ENCODE measurements around the gene TNPO2.
A peak's percentile ranks its signal among the peaks of the same experiment; 100 is the strongest.

Gene TNPO2

DNA sequence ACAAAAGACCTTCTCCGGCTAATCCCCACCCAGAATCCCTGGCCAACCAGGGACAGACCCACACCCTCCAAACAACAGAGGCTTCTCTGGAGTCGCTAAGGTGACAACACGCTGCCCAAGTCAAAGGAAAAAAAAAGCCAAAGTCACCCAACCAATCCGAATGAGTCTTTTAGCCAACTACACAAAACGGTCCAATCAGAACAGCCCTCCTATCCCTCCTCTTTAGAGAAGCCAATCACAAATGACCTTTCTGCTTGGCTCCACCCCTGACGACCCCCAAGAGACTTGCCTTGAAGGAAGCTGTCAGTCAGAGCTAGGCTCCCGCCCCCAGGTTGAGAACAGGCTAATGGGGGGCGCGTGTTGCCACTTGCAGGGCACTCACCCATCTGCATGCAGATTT, 20.7 kb downstream of the TNPO2 start:
- TF ChIP-seq, protein P1, sequence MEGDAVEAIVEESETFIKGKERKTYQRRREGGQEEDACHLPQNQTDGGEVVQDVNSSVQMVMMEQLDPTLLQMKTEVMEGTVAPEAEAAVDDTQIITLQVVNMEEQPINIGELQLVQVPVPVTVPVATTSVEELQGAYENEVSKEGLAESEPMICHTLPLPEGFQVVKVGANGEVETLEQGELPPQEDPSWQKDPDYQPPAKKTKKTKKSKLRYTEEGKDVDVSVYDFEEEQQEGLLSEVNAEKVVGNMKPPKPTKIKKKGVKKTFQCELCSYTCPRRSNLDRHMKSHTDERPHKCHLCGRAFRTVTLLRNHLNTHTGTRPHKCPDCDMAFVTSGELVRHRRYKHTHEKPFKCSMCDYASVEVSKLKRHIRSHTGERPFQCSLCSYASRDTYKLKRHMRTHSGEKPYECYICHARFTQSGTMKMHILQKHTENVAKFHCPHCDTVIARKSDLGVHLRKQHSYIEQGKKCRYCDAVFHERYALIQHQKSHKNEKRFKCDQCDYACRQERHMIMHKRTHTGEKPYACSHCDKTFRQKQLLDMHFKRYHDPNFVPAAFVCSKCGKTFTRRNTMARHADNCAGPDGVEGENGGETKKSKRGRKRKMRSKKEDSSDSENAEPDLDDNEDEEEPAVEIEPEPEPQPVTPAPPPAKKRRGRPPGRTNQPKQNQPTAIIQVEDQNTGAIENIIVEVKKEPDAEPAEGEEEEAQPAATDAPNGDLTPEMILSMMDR (IDR thresholded peaks at IDR 0.05), result no peak
- no peak for TF ChIP-seq ZFX (IDR thresholded peaks at IDR 0.05; ENCODE audit: borderline replicate concordance)
- no peak overlapping the region for H3K27ac ChIP-seq

DNA sequence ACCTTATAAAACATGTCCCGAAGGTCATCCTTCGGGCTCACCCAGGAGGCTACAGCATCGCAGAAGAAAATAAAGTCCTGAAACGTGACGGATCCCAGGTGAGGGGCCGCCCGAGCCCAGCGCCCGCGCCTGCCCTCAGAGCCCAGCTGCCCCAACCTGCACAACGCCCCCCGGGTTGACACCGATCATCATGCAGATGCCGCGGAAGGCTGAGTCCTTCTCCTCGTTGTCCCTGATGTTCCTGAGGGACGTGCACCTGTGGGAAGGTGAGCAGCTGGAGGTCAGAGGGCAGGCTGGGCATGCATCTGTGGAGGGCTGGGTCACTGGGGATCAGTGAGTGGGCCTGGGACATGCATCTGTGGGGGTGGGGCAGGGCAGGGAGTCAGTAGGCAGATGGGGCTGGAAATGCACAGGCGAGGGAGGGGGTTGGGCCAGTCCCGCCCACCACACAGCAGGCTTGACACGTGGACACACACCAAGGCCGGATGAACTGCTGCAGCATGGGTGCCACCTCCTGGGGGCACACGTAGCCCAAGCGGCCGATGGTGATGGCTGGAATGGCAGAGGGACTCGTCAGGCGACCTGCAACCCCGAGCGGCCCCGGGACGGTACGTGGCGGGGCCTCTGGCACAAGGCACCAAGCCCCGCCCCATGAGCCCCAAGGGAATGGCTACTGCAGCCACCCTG, 22.0 kb downstream of the TNPO2 start:
- no peak overlapping the region for H3K27ac ChIP-seq
- TF ChIP-seq ZFX (IDR thresholded peaks at IDR 0.05; ENCODE audit: borderline replicate concordance), result no peak
- TF ChIP-seq, protein P1 (IDR thresholded peaks at IDR 0.05), result no peak

DNA sequence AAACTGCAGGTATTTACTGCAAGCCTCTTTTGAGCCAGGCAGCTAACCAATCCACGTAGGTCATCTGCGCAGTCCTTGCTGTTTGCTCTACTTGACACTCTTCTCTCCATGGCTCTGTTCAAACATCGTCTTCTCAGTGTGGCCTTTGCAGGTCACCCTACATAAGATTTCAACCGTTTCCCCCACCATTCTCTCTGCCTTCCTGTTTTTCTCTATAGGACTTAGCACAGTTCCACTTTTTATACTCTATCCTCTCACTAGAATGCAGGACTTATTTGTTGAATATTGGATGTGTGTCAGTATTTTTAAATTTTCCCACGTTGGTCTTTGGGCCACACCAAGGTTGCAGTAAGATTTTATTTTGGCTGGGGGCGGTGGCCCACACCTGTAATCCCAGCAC, 25.6 kb downstream of the TNPO2 start:
- TF ChIP-seq ZFX (IDR thresholded peaks at IDR 0.05; ENCODE audit: borderline replicate concordance), result no peak
- TF ChIP-seq, protein P1 (IDR thresholded peaks at IDR 0.05), result no peak

DNA sequence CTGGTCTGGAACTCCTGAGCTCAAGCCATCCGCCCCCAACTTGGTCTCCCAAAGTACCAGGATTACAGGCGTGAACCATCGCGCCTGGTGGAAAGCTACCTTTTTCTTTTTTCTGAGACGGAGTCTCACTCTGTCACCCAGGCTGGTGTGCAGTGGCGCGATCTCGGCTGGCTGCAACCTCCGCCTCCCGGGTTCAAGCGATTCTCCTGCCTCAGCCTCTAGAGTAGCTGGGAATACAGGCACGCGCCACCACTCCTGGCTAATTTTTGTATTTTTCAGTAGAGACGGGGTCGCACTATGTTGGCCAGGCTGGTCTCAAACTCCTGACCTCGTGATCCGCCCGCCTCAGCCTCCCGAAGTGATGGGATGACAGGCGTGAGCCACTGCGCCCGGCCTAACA, 26.3 kb downstream of the TNPO2 start:
- H3K27ac ChIP-seq, result peak overlapping the region; percentile 78; the same call in 1 of the 2 replicates

More for the DNA sequence above, 25.6 kb downstream of the TNPO2 start:
- peak overlapping the region; percentile 22; the same call in 1 of the 2 replicates for H3K27ac ChIP-seq

DNA sequence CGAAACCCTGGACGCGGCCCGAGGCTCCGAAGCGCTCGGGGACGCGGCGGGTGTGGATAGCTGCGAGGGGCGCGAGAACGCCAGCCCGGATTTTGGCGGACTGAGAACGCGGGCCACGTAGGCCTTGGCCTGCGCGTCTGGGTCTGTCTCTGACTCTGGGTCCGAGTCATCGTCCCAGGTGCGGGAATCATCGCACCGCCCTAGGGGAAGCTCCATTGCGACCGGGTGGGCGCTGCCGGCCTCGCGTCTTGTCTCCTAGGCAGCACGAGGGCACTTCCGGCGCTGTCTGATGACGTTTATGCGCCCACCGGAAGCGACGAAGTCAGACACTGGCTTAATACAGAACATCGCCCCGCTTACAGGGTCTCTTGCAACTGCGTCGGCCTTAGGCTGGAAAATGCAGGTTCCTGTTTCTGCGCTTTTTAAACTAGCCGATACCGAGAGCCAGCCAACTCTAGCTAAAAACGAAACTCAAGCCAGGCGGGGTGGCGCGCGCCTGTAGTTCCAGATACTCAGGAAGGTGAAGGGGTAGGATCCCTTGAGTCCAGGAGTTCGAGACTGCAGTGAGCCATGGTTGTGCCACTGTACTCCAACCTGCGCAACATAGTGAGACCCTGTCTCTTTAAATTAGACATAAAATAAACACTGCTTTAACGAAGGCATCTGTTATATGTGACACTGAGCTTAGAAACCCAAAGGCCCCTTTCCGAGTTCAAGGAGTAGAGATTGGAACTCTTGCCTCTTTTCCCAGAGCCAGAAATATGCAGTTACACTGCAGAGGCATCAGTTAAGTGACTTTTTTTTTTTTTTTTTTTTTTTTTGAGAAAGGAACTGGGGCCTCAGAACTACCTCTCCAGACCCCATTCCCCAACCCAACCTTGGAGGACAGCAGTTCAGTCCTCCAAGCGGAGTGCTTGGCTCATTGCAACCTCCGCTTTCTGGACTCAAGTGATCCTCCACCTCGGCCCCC, 27.1 kb downstream of the TNPO2 start, which contains the start of gene FBXW9:
TSS of gene FBXW9 (minus strand) at position 266 of the 970 bp plus-strand sequence. CDS start at position 216, 50 bp downstream.
- TF ChIP-seq, protein P1 (IDR thresholded peaks at IDR 0.05), result no peak
- H3K27ac ChIP-seq, result peak within 1 kb of the TSS; percentile 78

DNA sequence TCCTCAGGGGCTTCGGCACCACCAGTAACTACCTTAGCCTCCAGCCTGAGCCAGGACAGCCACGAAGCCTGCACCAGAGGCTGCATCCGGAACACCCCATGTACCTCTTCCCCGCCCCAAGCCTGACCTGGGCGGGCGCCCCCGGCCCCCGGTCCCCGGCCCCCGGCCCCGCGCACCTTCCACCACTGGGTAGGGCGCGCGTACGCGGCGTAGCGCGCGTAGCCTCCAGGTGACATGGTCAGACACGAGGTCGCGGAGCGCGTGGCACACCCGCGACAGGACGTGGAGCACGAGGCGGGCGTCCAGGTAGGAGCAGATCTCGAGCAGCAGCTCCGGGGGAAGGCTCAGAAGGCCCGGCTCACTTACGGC, 27.8 kb downstream of the TNPO2 start:
- peak overlapping the region; percentile 78 for H3K27ac ChIP-seq

DNA sequence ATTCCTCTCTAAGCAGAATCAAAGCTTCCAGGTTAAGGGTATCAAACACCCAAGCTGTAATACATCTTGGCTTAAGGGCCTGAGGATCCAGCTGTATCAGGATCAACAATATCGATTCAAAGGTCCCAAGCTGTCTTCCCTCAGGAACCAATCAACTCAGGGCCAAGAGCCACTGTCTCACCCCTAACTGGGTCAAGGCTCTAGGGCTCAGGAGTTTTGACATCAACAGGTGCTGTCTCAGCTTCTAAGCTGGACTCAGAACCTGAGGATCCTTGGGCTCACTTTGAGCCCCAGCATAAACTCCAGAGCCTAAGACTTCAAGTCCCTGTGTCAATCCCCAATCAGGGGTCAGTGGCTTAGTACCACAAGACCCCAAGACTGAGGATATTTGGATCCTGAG, 28.2 kb downstream of the TNPO2 start:
- TF ChIP-seq ZFX (IDR thresholded peaks at IDR 0.05; ENCODE audit: borderline replicate concordance), result no peak
- TF ChIP-seq, protein P1 (IDR thresholded peaks at IDR 0.05), result no peak
- H3K27ac ChIP-seq, result peak overlapping the region; percentile 78

More for the DNA sequence above, 27.8 kb downstream of the TNPO2 start:
- no peak for TF ChIP-seq ZFX (IDR thresholded peaks at IDR 0.05; ENCODE audit: borderline replicate concordance)
- TF ChIP-seq, protein P1 (IDR thresholded peaks at IDR 0.05), result no peak

Measured in 22Rv1 (cell line).